ENCODE measurements around the gene IFI44L.

The IFI44L gene

GRCh38 chr1:78691995-78692747 lies 71.9 kb downstream of the IFI44L start:
- no peak for FAIRE-seq
